Measurements from ENCODE around the gene PHYKPL. TPM values are rescaled to one million over a fixed set of nuclear protein-coding genes. Genes with fewer than 3 reads are reported as not detected.

The PHYKPL gene
- total RNA-seq, 1 donor from 2014 or later, result 20.5 TPM

DNA sequence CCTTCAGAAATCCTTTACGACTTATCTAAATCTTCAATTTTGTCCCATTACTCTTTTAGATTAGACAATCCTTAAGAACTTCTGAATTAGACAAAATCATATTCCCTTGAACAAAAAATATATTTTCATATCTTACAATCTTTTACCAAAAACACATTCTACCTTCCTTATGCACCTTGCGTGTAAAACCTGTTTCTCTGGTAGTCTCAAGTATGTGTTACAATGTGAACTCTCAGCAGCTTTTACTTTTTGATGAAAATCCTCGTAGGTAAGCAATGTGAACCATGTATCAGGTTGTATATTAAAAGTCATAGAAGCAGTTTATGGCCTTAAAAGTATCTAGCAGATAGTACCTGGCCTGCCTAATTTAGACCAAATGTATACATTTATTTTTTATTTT, 58.1 kb downstream of the PHYKPL start:
- Mint-ChIP-seq H3K4me1 (peaks cover 9% of the 10 kb centered on the region), H3K27me3 (ENCODE audit: insufficient read depth, low read depth) (peaks cover 7% of the 10 kb centered on the region), H3K36me3 (no peaks in the 10 kb centered on the region), H3K4me3 (no peak overlapping the region), H3K9me3 (peaks cover 2% of the 10 kb centered on the region), H3K27ac (no peak overlapping the region)
- Histone ChIP-seq H3K27ac (no peak overlapping the region), H3K4me2 (no peak overlapping the region), H3K36me3 (no peaks in the 10 kb centered on the region), H2AFZ (replicated peaks) (no peak overlapping the region), H3K27me3 (no peaks in the 10 kb centered on the region), H4K20me1 (ENCODE audit: low read depth) (no peaks in the 10 kb centered on the region), H3K4me1 (no peaks in the 10 kb centered on the region), H3K79me2 (ENCODE audit: low read depth) (no peaks in the 10 kb centered on the region), H3K9ac (no peak overlapping the region), H3F3A (ENCODE audit: low read depth) (peaks cover 5% of the 10 kb centered on the region), H3K9me3 (ENCODE audit: low read depth) (no peaks in the 10 kb centered on the region), H3K4me3 (no peak overlapping the region)
- no peak for DNase-seq (ENCODE audit: low spot score)
- TF ChIP-seq EZH2phosphoT487 (IDR thresholded peaks at IDR 0.05) (no peak), EZH2 (IDR thresholded peaks at IDR 0.05) (no peak)
- TF ChIP-seq, protein P1, sequence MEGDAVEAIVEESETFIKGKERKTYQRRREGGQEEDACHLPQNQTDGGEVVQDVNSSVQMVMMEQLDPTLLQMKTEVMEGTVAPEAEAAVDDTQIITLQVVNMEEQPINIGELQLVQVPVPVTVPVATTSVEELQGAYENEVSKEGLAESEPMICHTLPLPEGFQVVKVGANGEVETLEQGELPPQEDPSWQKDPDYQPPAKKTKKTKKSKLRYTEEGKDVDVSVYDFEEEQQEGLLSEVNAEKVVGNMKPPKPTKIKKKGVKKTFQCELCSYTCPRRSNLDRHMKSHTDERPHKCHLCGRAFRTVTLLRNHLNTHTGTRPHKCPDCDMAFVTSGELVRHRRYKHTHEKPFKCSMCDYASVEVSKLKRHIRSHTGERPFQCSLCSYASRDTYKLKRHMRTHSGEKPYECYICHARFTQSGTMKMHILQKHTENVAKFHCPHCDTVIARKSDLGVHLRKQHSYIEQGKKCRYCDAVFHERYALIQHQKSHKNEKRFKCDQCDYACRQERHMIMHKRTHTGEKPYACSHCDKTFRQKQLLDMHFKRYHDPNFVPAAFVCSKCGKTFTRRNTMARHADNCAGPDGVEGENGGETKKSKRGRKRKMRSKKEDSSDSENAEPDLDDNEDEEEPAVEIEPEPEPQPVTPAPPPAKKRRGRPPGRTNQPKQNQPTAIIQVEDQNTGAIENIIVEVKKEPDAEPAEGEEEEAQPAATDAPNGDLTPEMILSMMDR (IDR thresholded peaks at IDR 0.05), result no peak

DNA sequence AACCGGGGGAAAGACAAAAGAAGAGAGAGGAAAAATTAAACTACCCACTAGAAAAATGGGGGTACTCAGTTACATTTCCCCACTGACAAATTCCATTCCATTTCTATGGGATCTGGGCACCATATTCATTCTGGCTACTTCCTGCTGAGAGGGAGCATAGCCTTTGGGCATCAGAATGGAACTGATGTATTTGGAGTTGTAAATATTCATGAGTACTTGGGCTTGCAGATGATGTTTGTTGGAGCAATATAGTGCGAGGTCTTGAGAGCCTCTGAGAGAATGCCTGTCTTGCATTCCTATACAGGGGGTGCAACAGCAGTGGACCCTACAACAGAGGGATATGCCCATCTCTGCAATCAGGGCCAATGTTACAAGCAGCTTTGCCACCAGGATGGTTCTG, 62.1 kb downstream of the PHYKPL start:
- Histone ChIP-seq H3K27ac (no peak overlapping the region), H3K9me3 (ENCODE audit: low read depth) (no peaks in the 10 kb centered on the region), H3K4me3 (no peak overlapping the region), H4K20me1 (ENCODE audit: low read depth) (no peaks in the 10 kb centered on the region), H3F3A (ENCODE audit: low read depth) (no peaks in the 10 kb centered on the region), H3K79me2 (ENCODE audit: low read depth) (no peaks in the 10 kb centered on the region), H3K4me1 (no peaks in the 10 kb centered on the region), H3K36me3 (no peaks in the 10 kb centered on the region), H2AFZ (replicated peaks) (no peak overlapping the region), H3K4me2 (no peak overlapping the region), H3K9ac (no peak overlapping the region), H3K27me3 (no peaks in the 10 kb centered on the region)
- Mint-ChIP-seq H3K9me3 (no peaks in the 10 kb centered on the region), H3K27me3 (ENCODE audit: insufficient read depth, low read depth) (peaks cover 7% of the 10 kb centered on the region), H3K4me3 (no peak overlapping the region), H3K27ac (no peak overlapping the region), H3K36me3 (no peaks in the 10 kb centered on the region), H3K4me1 (peaks cover 9% of the 10 kb centered on the region)
- TF ChIP-seq EZH2 (IDR thresholded peaks at IDR 0.05) (no peak), EZH2phosphoT487 (IDR thresholded peaks at IDR 0.05) (no peak)
- TF ChIP-seq, protein P1 (IDR thresholded peaks at IDR 0.05), result no peak
- no peak for DNase-seq (ENCODE audit: low spot score)

DNA sequence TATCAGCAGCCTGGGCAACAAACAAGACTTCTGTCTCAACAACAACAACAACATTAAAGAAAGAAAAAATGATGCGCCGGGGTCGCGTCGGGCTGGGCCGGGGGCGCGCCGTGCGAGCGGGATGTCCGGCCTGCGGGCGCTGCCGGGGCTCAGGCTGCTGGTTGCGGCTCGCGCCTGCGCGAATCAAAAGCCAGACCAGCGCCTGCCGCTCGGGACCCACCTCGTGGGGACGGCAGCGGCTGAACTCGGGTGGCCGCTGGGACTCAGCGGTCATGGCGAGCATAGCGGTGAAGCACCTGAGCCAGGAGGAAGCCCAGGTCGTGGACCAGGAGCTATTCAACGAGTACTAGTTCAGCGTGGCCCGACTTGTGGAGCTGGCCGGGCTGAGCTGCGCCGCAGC, 67.0 kb downstream of the PHYKPL start:
- peaks cover 8% of the 10 kb centered on the region for H3K27me3 Mint-ChIP-seq (ENCODE audit: insufficient read depth, low read depth)
- TF ChIP-seq EZH2 (IDR thresholded peaks at IDR 0.05) (no peak), EZH2phosphoT487 (IDR thresholded peaks at IDR 0.05) (no peak)
- TF ChIP-seq, protein P1 (IDR thresholded peaks at IDR 0.05), result no peak
- H3K4me1 Mint-ChIP-seq, result peaks cover 16% of the 10 kb centered on the region
- H3K9ac ChIP-seq, result no peak overlapping the region
- no peaks in the 10 kb centered on the region for H3K36me3 ChIP-seq
- H3K27me3 ChIP-seq, result peaks cover 18% of the 10 kb centered on the region
- no peaks in the 10 kb centered on the region for H3F3A ChIP-seq (ENCODE audit: low read depth)
- H3K4me1 ChIP-seq, result no peaks in the 10 kb centered on the region
- no peak overlapping the region for H3K27ac ChIP-seq
- H3K9me3 ChIP-seq (ENCODE audit: low read depth), result no peaks in the 10 kb centered on the region
- no peaks in the 10 kb centered on the region for H3K9me3 Mint-ChIP-seq
- H4K20me1 ChIP-seq (ENCODE audit: low read depth), result no peaks in the 10 kb centered on the region
- H3K36me3 Mint-ChIP-seq, result no peaks in the 10 kb centered on the region
- no peak for DNase-seq (ENCODE audit: low spot score)
- no peak overlapping the region for H3K4me3 Mint-ChIP-seq
- no peak overlapping the region for H3K4me3 ChIP-seq
- H3K27ac Mint-ChIP-seq, result no peak overlapping the region
- no peak overlapping the region for H3K4me2 ChIP-seq
- H2AFZ ChIP-seq (replicated peaks), result no peak overlapping the region
- H3K79me2 ChIP-seq (ENCODE audit: low read depth), result no peaks in the 10 kb centered on the region
